Tibial nerve (tissue), 4 donors: Measurements from ENCODE around the gene ATG12.

Experiments used
- CTCF ChIP-seq, 5 experiments: fragments of 200-600 bp in 3 of 5; fragments of 450-650 bp in 2 of 5; sonication (generic) in 3 of 5; IDR thresholded peaks; one replicate each; pipeline ENCODE4 v1.5.1; 2016 to 2019; ENCODE audit warnings: antibody characterized with exemption in 5 of 5, mild to moderate bottlenecking in 3 of 5, moderate library complexity in 2 of 5
- EP300 ChIP-seq, 2 donors: sonication (generic); formaldehyde crosslinking; IDR thresholded peaks; one replicate each; pipeline ENCODE4 v1.6.1; 2017; ENCODE audit warnings: antibody characterized with exemption in 2 of 2, mild to moderate bottlenecking in 1 of 2
- POLR2A ChIP-seq, 2 donors: fragments of 450-650 bp; IDR thresholded peaks; one replicate each; pipeline ENCODE4 v1.6.1; 2017; ENCODE audit warnings: antibody characterized with exemption in 2 of 2, mild to moderate bottlenecking in 2 of 2, moderate library complexity in 2 of 2

DNA sequence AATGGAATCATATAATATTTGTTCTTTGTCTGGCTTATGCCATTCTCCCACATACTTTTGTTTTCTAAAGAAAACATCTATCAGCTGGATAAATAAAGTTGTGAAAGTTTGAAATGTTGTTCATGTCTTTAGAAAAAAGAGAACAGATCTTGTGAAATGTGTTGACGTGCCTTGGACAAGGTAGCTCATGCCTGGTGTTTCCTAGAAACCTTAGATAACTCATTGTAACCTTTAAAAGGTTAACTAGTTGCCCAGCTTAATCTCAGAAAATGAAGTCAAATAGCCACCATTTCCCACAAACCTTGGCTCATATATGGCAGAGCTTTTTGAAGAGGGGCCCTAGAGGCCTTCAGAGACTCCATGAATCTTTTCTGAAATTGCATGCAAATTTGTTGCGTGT lies 40.2 kb downstream of the ATG12 start:
- TF ChIP-seq EP300 (IDR thresholded peaks at IDR 0.05) (no peak), POLR2A (IDR thresholded peaks at IDR 0.05) (no peak), CTCF (IDR thresholded peaks at IDR 0.05) (no peak)
